Measurements from ENCODE around the gene IRF3.

IRF3 gene, protein sequence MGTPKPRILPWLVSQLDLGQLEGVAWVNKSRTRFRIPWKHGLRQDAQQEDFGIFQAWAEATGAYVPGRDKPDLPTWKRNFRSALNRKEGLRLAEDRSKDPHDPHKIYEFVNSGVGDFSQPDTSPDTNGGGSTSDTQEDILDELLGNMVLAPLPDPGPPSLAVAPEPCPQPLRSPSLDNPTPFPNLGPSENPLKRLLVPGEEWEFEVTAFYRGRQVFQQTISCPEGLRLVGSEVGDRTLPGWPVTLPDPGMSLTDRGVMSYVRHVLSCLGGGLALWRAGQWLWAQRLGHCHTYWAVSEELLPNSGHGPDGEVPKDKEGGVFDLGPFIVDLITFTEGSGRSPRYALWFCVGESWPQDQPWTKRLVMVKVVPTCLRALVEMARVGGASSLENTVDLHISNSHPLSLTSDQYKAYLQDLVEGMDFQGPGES

DNA sequence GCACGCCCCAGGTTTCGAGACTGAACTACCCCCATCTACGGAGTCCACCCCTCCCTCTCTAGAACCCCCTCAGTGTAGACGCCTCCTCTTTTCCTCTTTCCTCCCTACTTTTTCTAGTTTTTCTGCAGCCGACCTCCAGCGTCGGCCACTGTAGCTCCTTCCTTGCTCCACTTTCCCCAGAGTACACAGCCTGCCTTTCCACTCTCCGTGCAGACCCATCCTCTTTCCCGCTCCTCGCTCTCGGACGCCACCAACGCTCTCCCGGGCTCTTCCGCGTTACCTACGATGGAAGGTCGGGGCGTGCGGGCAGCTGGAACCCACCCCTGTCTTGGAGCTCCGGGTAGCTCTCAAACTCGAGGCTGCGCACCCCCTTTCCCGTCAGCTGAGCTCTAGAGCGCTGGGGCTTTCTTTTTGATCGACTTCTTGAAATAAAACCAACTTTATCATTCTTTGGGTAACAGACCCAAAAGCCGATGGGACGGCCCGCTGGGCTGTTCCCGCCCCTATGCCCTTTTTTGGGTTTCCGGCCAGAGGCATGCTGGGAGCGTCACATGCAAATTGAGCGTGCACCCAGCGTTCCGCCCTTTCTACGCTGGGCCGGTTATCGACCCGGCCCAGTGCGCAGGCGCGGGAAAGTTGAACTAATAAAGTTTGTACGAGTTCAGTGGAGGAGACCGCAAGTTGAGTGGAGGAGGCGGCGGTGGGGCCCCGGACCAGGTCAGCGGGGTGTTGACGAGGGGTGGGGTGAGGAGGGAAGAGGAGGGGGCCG, at the start of gene IRF3, which contains the start of gene BCL2L12:
Gene IRF3, minus strand, starts transcription at position 507 of the 769 bp plus-strand sequence. CDS start 1,019 bp downstream, outside the sequence.
Gene BCL2L12, plus strand, starts transcription at position 583 of the 769 bp plus-strand sequence. CDS start 760 bp downstream, outside the sequence.
- peaks cover 13 to 32% of the 10 kb centered on the region in 2 donors for H3K4me1 ChIP-seq (ENCODE audit: control insufficient read depth in 1 of 2, insufficient read depth in 2 of 2, low read length in 2 of 2)
- peaks cover 16 to 28% of the 10 kb centered on the region in 2 donors for H3K36me3 ChIP-seq (ENCODE audit: control insufficient read depth in 1 of 2, insufficient read depth in 2 of 2, low read length in 2 of 2)
- H3K9ac ChIP-seq (ENCODE audit: low read depth in 1 of 2, low read length in 2 of 2) = peak within 1 kb of the TSS; percentile 88 to 93
- peak within 1 kb of the TSS; percentile 88 for H3K27ac ChIP-seq (ENCODE audit: low read depth, low read length)
- H3K4me3 ChIP-seq (ENCODE audit: low read depth in 1 of 2, low read length in 2 of 2) = peak within 1 kb of the TSS; percentile 93 to 94
- no peaks in the 10 kb centered on the region for H3K9me3 ChIP-seq (ENCODE audit: control insufficient read depth in 1 of 2, low read length in 2 of 2)
- H3K27me3 ChIP-seq (ENCODE audit: control insufficient read depth in 1 of 2, insufficient read depth in 2 of 2, low read length in 2 of 2) = no peaks in the 10 kb centered on the region

DNA sequence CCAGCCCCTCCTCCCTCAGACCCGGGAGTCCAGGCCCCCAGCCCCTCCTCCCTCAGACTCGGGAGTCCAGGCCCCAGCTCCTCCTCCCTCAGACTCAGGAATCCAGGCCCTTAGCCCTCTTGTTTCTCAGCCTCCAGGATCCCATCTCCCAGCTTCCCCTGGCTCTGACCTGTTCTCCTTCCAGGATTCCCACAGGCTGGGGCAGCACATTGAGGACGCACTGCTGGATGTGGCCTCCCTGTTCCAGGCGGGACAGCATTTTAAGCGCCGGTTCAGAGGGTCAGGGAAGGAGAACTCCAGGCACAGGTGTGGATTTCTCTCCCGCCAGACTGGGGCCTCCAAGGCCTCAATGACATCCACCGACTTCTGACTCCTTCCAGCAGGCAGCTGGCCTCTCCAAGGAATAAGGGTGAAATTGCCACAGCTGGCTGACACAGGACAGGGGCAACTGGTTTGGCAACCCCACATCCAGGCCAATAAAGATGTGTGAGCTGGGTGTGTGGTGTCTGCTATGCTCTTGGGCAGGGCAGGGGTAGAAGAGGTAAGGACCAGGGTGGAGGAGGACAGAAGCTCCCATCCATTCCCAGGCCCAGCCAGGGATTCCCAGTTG, 47.7 kb upstream of the IRF3 start:
- H3K27ac ChIP-seq (ENCODE audit: low read depth, low read length) = no peak overlapping the region
- no peaks in the 10 kb centered on the region for H3K9me3 ChIP-seq (ENCODE audit: control insufficient read depth in 1 of 2, low read length in 2 of 2)
- no peaks in the 10 kb centered on the region for H3K4me1 ChIP-seq (ENCODE audit: control insufficient read depth in 1 of 2, insufficient read depth in 2 of 2, low read length in 2 of 2)
- H3K27me3 ChIP-seq (ENCODE audit: control insufficient read depth in 1 of 2, insufficient read depth in 2 of 2, low read length in 2 of 2) = no peaks in the 10 kb centered on the region
- no peak overlapping the region for H3K9ac ChIP-seq (ENCODE audit: low read depth in 1 of 2, low read length in 2 of 2)
- no peak overlapping the region for H3K4me3 ChIP-seq (ENCODE audit: low read depth in 1 of 2, low read length in 2 of 2)
- H3K36me3 ChIP-seq (ENCODE audit: control insufficient read depth in 1 of 2, insufficient read depth in 2 of 2, low read length in 2 of 2) = no peaks in the 10 kb centered on the region

DNA sequence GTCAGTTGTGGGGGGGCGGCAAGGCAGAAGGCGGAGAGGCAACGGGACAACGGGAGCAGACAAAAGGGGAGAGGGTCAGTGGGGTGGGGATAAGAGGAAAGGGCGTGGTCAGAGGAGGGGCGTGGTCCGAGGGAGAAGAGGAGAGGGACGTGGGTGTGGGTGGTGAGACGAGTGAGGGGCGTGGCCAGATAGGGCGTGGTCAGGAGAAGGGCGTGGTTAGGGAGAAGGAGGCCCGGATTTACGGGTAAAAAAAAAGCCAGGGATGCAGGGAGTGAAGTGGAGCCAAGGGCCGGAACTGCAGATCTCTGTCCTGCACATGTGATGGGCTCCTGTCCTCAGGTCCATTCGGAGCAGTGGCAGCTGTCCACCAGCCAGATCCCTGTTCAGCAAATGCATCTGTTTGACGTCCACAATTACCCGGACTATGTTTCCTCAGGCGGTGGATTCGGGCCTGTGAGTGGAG, 46.8 kb upstream of the IRF3 start:
- no peaks in the 10 kb centered on the region for H3K4me1 ChIP-seq (ENCODE audit: control insufficient read depth in 1 of 2, insufficient read depth in 2 of 2, low read length in 2 of 2)

DNA sequence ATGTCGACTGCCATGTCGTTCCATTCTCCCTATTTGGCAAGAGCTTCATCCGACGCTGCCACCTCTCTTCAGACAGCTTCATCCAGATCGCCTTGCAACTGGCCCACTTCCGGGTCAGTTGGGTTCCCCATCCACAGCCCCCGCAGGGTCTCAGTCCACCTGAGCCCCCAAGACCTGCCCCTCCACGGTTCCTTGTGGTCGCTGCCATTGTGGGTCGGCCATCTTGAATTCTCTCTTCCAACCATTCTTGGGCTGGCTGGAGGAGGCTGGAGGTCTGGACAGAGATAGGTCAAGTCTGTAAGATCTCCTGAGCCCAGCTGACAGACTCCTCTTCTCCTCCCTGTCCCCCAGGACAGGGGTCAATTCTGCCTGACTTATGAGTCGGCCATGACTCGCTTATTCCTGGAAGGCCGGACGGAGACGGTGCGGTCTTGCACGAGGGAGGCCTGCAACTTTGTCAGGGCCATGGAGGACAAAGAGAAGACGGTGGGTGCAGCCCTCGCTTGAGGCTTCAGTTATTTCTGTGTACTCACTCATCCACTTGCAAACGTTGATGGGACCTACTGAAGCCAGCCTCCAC, 44.8 kb upstream of the IRF3 start:
- Histone ChIP-seq H3K4me3 (ENCODE audit: low read depth in 1 of 2, low read length in 2 of 2) (no peak overlapping the region), H3K27me3 (ENCODE audit: control insufficient read depth in 1 of 2, insufficient read depth in 2 of 2, low read length in 2 of 2) (no peaks in the 10 kb centered on the region), H3K36me3 (ENCODE audit: control insufficient read depth in 1 of 2, insufficient read depth in 2 of 2, low read length in 2 of 2) (no peaks in the 10 kb centered on the region), H3K9ac (ENCODE audit: low read depth in 1 of 2, low read length in 2 of 2) (no peak overlapping the region), H3K4me1 (ENCODE audit: control insufficient read depth in 1 of 2, insufficient read depth in 2 of 2, low read length in 2 of 2) (no peaks in the 10 kb centered on the region), H3K27ac (ENCODE audit: low read depth, low read length) (no peak overlapping the region), H3K9me3 (ENCODE audit: control insufficient read depth in 1 of 2, low read length in 2 of 2) (no peaks in the 10 kb centered on the region)

More for the DNA sequence above, 46.8 kb upstream of the IRF3 start:
- H3K4me3 ChIP-seq (ENCODE audit: low read depth in 1 of 2, low read length in 2 of 2) = no peak overlapping the region
- no peaks in the 10 kb centered on the region for H3K9me3 ChIP-seq (ENCODE audit: control insufficient read depth in 1 of 2, low read length in 2 of 2)
- no peak overlapping the region for H3K9ac ChIP-seq (ENCODE audit: low read depth in 1 of 2, low read length in 2 of 2)
- no peaks in the 10 kb centered on the region for H3K36me3 ChIP-seq (ENCODE audit: control insufficient read depth in 1 of 2, insufficient read depth in 2 of 2, low read length in 2 of 2)
- no peaks in the 10 kb centered on the region for H3K27me3 ChIP-seq (ENCODE audit: control insufficient read depth in 1 of 2, insufficient read depth in 2 of 2, low read length in 2 of 2)
- no peak overlapping the region for H3K27ac ChIP-seq (ENCODE audit: low read depth, low read length)

DNA sequence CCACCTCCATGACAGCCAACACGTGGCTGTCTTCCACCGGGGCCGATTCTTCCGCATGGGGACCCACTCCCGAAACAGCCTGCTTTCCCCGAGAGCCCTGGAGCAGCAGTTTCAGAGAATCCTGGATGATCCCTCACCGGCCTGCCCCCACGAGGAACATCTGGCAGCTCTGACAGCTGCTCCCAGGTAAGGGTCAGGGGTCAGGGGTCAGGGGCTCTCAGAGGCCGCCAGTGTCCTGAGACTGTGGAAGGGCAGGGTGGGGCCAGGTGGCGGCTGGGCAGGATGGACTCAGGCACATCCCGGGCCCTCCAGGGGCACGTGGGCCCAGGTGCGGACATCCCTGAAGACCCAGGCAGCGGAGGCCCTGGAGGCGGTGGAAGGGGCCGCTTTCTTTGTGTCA, 40.3 kb upstream of the IRF3 start:
- H3K4me1 ChIP-seq (ENCODE audit: control insufficient read depth in 1 of 2, insufficient read depth in 2 of 2, low read length in 2 of 2) = no peaks in the 10 kb centered on the region
- no peaks in the 10 kb centered on the region for H3K9me3 ChIP-seq (ENCODE audit: control insufficient read depth in 1 of 2, low read length in 2 of 2)
- H3K4me3 ChIP-seq (ENCODE audit: low read depth in 1 of 2, low read length in 2 of 2) = no peak overlapping the region
- H3K36me3 ChIP-seq (ENCODE audit: control insufficient read depth in 1 of 2, insufficient read depth in 2 of 2, low read length in 2 of 2) = no peaks in the 10 kb centered on the region
- H3K9ac ChIP-seq (ENCODE audit: low read depth in 1 of 2, low read length in 2 of 2) = no peak overlapping the region
- H3K27me3 ChIP-seq (ENCODE audit: control insufficient read depth in 1 of 2, insufficient read depth in 2 of 2, low read length in 2 of 2) = no peaks in the 10 kb centered on the region
- H3K27ac ChIP-seq (ENCODE audit: low read depth, low read length) = no peak overlapping the region

DNA sequence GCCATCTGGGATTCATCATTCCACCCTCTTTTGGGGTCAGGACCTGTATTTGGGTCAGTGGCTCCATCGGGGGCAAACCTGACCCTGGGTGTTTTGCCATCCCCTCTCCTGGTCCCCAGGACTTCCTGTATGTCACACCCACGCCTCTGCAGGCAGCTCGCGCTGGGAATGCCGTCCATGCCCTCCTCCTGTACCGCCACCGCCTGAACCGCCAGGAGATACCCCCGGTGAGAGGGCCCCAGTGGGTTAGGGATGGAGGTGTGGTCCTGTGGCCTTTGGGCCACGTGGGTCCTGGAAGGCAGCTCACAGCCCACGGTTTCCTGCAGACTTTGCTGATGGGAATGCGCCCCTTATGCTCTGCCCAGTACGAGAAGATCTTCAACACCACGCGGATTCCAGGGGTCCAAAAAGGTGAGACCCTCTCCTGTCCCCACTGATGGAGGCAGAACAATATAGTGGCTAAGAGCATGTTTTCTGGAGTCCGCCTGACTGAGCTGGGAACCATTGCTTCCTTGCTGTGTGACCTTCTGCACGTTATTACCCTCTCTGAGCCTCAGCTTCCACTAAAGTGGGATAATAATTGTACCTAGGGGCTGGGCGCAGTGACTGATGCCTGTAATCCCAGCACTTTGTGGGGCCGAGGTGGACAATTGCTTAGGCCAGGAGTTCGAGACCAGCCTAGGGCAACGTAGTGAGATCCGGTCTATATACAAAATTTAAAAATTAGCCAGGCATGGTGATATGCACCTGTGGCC, 39.4 kb upstream of the IRF3 start:
- H3K27ac ChIP-seq (ENCODE audit: low read depth, low read length) = no peak overlapping the region
- no peak overlapping the region for H3K4me3 ChIP-seq (ENCODE audit: low read depth in 1 of 2, low read length in 2 of 2)
- H3K9me3 ChIP-seq (ENCODE audit: control insufficient read depth in 1 of 2, low read length in 2 of 2) = no peaks in the 10 kb centered on the region
- H3K27me3 ChIP-seq (ENCODE audit: control insufficient read depth in 1 of 2, insufficient read depth in 2 of 2, low read length in 2 of 2) = no peaks in the 10 kb centered on the region
- no peaks in the 10 kb centered on the region for H3K36me3 ChIP-seq (ENCODE audit: control insufficient read depth in 1 of 2, insufficient read depth in 2 of 2, low read length in 2 of 2)
- H3K4me1 ChIP-seq (ENCODE audit: control insufficient read depth in 1 of 2, insufficient read depth in 2 of 2, low read length in 2 of 2) = no peaks in the 10 kb centered on the region
- no peak overlapping the region for H3K9ac ChIP-seq (ENCODE audit: low read depth in 1 of 2, low read length in 2 of 2)

DNA sequence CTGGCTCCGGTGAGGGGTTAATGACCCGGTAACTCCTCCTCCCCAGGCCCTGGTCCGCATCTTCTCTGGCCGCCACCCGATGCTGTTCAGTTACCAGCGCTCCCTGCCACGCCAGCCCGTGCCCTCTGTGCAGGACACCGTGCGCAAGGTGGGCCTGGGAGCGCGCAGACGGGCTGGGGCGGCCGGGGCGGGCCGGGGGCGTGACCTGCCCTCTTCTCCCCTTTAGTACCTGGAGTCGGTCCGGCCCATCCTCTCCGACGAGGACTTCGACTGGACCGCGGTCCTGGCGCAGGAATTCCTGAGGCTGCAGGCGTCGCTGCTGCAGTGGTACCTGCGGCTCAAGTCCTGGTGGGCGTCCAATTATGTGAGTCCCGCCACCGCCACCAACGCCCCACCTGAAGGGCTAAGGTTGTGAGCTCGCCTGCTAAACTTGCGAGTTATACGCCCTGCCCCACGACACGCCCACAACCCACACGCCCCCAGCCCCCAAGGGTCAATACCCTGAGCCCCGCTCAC, 35.7 kb upstream of the IRF3 start:
- Histone ChIP-seq H3K9me3 (ENCODE audit: control insufficient read depth in 1 of 2, low read length in 2 of 2) (no peaks in the 10 kb centered on the region), H3K36me3 (ENCODE audit: control insufficient read depth in 1 of 2, insufficient read depth in 2 of 2, low read length in 2 of 2) (no peaks in the 10 kb centered on the region), H3K9ac (ENCODE audit: low read depth in 1 of 2, low read length in 2 of 2) (no peak overlapping the region), H3K27me3 (ENCODE audit: control insufficient read depth in 1 of 2, insufficient read depth in 2 of 2, low read length in 2 of 2) (no peaks in the 10 kb centered on the region), H3K27ac (ENCODE audit: low read depth, low read length) (no peak overlapping the region), H3K4me3 (ENCODE audit: low read depth in 1 of 2, low read length in 2 of 2) (no peak overlapping the region), H3K4me1 (ENCODE audit: control insufficient read depth in 1 of 2, insufficient read depth in 2 of 2, low read length in 2 of 2) (no peaks in the 10 kb centered on the region)

DNA sequence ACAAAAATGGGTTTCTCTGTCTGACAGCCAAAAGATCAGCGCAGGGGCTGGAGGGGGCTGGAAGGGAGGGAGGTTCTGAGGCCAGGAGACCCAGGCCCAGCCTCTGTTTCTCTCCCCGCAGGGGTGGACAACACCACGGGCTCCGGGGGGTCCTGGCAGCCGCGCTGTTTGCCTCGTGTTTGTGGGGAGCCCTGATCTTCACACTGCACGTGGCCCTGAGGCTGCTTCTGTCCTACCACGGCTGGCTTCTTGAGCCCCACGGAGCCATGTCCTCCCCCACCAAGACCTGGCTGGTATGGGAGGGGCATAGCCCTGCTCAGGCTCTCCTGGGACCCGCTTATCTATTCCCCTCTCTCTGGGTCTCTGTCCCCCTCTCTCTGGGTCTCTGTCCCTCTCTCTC, 34.9 kb upstream of the IRF3 start:
- Histone ChIP-seq H3K27me3 (ENCODE audit: control insufficient read depth in 1 of 2, insufficient read depth in 2 of 2, low read length in 2 of 2) (no peaks in the 10 kb centered on the region), H3K27ac (ENCODE audit: low read depth, low read length) (no peak overlapping the region), H3K4me1 (ENCODE audit: control insufficient read depth in 1 of 2, insufficient read depth in 2 of 2, low read length in 2 of 2) (no peaks in the 10 kb centered on the region), H3K4me3 (ENCODE audit: low read depth in 1 of 2, low read length in 2 of 2) (no peak overlapping the region), H3K36me3 (ENCODE audit: control insufficient read depth in 1 of 2, insufficient read depth in 2 of 2, low read length in 2 of 2) (no peaks in the 10 kb centered on the region), H3K9ac (ENCODE audit: low read depth in 1 of 2, low read length in 2 of 2) (no peak overlapping the region), H3K9me3 (ENCODE audit: control insufficient read depth in 1 of 2, low read length in 2 of 2) (no peaks in the 10 kb centered on the region)

DNA sequence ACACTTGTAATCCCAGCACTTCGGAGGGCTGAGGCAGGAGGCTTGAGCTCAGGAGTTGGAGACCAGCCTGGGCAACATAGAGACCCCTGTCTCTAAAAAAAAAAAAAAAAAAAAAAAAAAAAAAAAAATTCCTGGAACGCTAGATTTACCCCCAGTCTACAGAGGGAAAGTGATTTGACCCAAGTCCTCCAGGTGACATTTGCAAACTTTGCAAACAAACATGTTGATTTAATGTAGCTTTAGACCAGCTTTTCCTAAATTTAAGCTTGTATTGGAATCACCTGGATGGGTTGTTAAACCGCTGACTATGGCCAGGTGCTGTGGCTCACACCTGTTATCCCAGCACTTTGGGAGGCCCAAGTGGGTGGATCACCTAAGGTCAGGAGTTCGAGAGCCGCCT, 33.7 kb upstream of the IRF3 start:
- H3K27me3 ChIP-seq (ENCODE audit: control insufficient read depth in 1 of 2, insufficient read depth in 2 of 2, low read length in 2 of 2) = no peaks in the 10 kb centered on the region
- no peak overlapping the region for H3K27ac ChIP-seq (ENCODE audit: low read depth, low read length)
- no peaks in the 10 kb centered on the region for H3K4me1 ChIP-seq (ENCODE audit: control insufficient read depth in 1 of 2, insufficient read depth in 2 of 2, low read length in 2 of 2)
- H3K9me3 ChIP-seq (ENCODE audit: control insufficient read depth in 1 of 2, low read length in 2 of 2) = no peaks in the 10 kb centered on the region
- no peak overlapping the region for H3K9ac ChIP-seq (ENCODE audit: low read depth in 1 of 2, low read length in 2 of 2)
- H3K36me3 ChIP-seq (ENCODE audit: control insufficient read depth in 1 of 2, insufficient read depth in 2 of 2, low read length in 2 of 2) = no peaks in the 10 kb centered on the region
- no peak overlapping the region for H3K4me3 ChIP-seq (ENCODE audit: low read depth in 1 of 2, low read length in 2 of 2)

All from duodenal mucosa (tissue), 2 donors.